Endothelial cell of umbilical vein (primary cell): ENCODE measurements around the gene AKR1C2.

Source experiments
- CTCF ChIP-seq, 2 donors: IDR thresholded peaks; 1 replicate in 1 of 2; 2 replicates in 1 of 2; pipeline ENCODE4 v1.5.1; 2011; ENCODE audit warnings: low read length in 2 of 2, mild to moderate bottlenecking in 2 of 2, moderate library complexity in 2 of 2, control low read depth in 1 of 2, inconsistent platforms in 1 of 2, low read depth in 1 of 2; ENCODE audit not compliant: insufficient read depth in 1 of 2; ENCODE audit errors: extremely low read depth in 1 of 2
- EZH2 ChIP-seq: IDR thresholded peaks from 2 replicates; pipeline ENCODE4 v1.6.1; 2012; ENCODE audit warnings: borderline replicate concordance, low read depth, mild to moderate bottlenecking, moderate library complexity, low read length, inconsistent platforms; ENCODE audit not compliant: severe bottlenecking
- FOS ChIP-seq: IDR thresholded peaks from 2 replicates; pipeline ENCODE4 v1.6.1; 2011; ENCODE audit warnings: mild to moderate bottlenecking, low read length, moderate library complexity, borderline replicate concordance; ENCODE audit not compliant: insufficient read depth
- GATA2 ChIP-seq: IDR thresholded peaks from 2 replicates; pipeline ENCODE4 v1.7.0; 2011; ENCODE audit warnings: low read depth, mild to moderate bottlenecking, moderate library complexity, mixed read lengths, low read length; ENCODE audit not compliant: insufficient read length, insufficient read depth
- MAX ChIP-seq: IDR thresholded peaks from 2 replicates; pipeline ENCODE4 v1.6.1; 2011; ENCODE audit not compliant: insufficient read depth, insufficient read length
- MYC ChIP-seq: IDR thresholded peaks from one replicate; pipeline ENCODE4 v1.6.1; 2011; ENCODE audit warnings: mild to moderate bottlenecking, low read depth, low read length
- POLR2A ChIP-seq: IDR thresholded peaks from 2 replicates; pipeline ENCODE4 v1.6.1; 2012; ENCODE audit warnings: low read depth, mild to moderate bottlenecking, control low read depth, low read length
- POLR2AphosphoS5 ChIP-seq: IDR thresholded peaks from 2 replicates; pipeline ENCODE4 v1.6.1; 2012; ENCODE audit warnings: low read depth, mild to moderate bottlenecking, control low read depth, low read length, moderate library complexity; ENCODE audit not compliant: insufficient read depth

- TF ChIP-seq CTCF (IDR thresholded peaks at IDR 0.05; ENCODE audit: extremely low read depth in 1 of 2, insufficient read depth in 1 of 2, low read depth in 1 of 2, low read length in 2 of 2): no peak
- no peak for TF ChIP-seq EZH2
- no peak for TF ChIP-seq MYC
- TF ChIP-seq POLR2A: no peak
- TF ChIP-seq POLR2AphosphoS5: no peak
- TF ChIP-seq FOS: no peak
- TF ChIP-seq GATA2: no peak
- TF ChIP-seq MAX: no peak
Observed at GRCh38 chr10:4984971-4985594, 18.6 kb downstream of the AKR1C2 start.
